AG10803 (cell line): ENCODE measurements around the gene ITFG2.

Source experiments
- DNase-seq: peaks from one replicate; pipeline ENCODE4 v3.0.0; 2010; ENCODE audit warnings: low read depth
- H3K4me3 ChIP-seq: 2 replicates; pipeline ENCODE4 v1.5.1; 2011; ENCODE audit warnings: mild to moderate bottlenecking, low read length, control low read depth
- CTCF ChIP-seq: conservative IDR thresholded peaks from 2 replicates; pipeline ENCODE4 v1.5.1; 2011; ENCODE audit warnings: mild to moderate bottlenecking, low read length, control low read depth, inconsistent platforms

The ITFG2 gene

GRCh38 chr12:2795291-2796186 lies 16.9 kb upstream of the ITFG2 start:
- no peak for TF ChIP-seq CTCF
- DNase-seq = peak; percentile 46

GRCh38 chr12:2796187-2796666 lies 16.2 kb upstream of the ITFG2 start:
- no peak for DNase-seq
- peak overlapping the region; percentile 88 for H3K4me3 ChIP-seq
- no peak for TF ChIP-seq CTCF

More at GRCh38 chr12:2795291-2796186, 16.9 kb upstream of the ITFG2 start:
- peak overlapping the region; percentile 88 for H3K4me3 ChIP-seq

- no peak; the same call in 1 of the 2 replicates for TF ChIP-seq CTCF
- no peak overlapping the region for H3K4me3 ChIP-seq
Observed at GRCh38 chr12:2797721-2798418, 14.6 kb upstream of the ITFG2 start.

GRCh38 chr12:2800046-2800570 lies 12.4 kb upstream of the ITFG2 start:
- no peak for TF ChIP-seq CTCF
- no peak overlapping the region for H3K4me3 ChIP-seq
- no peak for DNase-seq

More at GRCh38 chr12:2797721-2798418, 14.6 kb upstream of the ITFG2 start:
- DNase-seq = no peak

- TF ChIP-seq CTCF = no peak
- DNase-seq = no peak
- no peak overlapping the region for H3K4me3 ChIP-seq
Observed at GRCh38 chr12:2801044-2801783, 11.3 kb upstream of the ITFG2 start.

- TF ChIP-seq CTCF = no peak
- no peak for DNase-seq
- no peak overlapping the region for H3K4me3 ChIP-seq
Observed at GRCh38 chr12:2803635-2804392, 8.7 kb upstream of the ITFG2 start.
